ENCODE data around the gene FLT3. TPM values are rescaled to one million over a fixed set of nuclear protein-coding genes. Genes with fewer than 3 reads are reported as not detected.
A peak's percentile ranks its signal among the peaks of the same experiment; 100 is the strongest.
"Not testable (repeated sequence)": the region's sequence is repeated elsewhere in the genome, so short reads cannot be mapped to it uniquely, and the experiment has no call there.

Gene FLT3
- total RNA-seq, 1 donor: 42.8 TPM

DNA sequence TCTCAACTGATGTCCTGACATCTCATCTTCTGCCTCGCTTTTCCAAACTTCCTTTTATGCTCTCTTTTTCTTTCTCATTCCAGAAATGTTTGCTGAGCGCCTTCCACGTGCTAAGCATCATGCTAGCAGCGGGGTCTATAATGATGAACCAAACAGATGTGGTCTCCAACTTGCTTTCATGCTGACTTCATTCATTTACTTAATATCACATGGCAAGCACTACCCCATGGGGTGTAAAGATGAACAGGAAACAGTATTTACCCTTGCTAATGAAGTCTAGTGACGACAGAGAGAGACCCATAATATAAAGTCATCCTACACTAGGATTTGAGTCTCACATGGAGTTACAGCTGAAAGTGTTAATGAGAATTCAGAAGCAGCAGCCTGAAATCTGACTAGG, 90.3 kb downstream of the FLT3 start:
- DNase-seq (ENCODE audit: low read depth in 2 of 3, low spot score in 2 of 3): no peak

DNA sequence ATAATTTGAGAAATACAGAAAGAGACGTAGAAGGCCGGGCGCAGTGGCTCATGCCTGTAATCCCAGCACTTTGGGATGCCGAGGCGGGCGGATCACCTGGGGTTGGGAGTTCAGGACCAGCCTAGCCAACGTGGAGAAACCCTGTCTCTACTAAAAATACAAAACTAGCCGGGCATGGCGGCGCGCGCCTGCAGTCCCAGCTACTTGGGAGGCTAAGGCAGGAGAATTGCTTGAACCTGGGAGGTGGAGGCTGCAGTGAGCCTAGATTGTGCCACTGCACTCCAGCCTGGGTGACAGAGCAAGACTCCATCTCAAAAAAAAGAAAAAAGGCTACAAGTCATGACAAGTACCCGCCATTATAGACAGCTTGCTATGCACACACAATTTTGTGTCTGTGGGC, 95.4 kb downstream of the FLT3 start:
- not testable (repeated sequence) for DNase-seq (ENCODE audit: low read depth in 2 of 3, low spot score in 2 of 3)

DNA sequence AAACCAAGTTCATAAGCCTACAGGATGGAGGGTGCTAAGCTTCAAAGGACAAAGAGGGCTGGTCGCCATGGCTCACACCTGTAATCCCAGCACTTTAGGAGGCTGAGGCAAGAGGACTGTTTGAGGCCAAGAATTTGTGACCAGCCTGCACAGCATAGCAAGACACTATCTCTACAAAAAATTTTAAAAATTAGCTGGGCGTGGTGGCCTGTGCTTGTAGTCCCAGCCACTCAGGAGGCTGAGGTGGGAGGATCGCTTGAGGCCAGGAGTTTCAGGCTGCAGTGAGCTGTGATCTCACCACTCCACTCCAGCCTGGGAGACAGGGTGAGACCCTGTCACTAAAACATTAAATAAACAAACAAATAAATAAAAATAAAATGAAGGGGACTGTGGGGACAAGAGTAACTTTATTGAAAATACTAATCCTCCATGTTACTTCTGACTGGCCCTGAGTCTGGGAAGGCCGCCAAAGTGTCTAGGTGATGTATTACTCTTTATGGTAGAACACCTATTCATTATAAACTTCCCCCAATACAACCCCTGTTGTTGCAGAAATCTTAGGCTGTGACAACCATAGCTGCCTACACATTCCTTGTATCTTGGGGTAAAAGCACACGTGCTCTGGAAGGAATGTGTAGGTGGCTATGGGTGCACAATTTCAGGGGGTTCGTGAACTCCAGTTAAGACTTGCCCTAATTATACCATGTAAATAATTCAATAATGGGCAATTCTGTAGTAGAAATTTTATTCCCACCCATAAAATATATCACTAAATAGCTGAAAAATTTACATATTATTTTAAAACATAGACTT, 97.3 kb downstream of the FLT3 start:
- no peak for DNase-seq (ENCODE audit: low read depth in 2 of 3, low spot score in 2 of 3)

- no peak for DNase-seq (ENCODE audit: low read depth in 2 of 3, low spot score in 2 of 3)
These were observed 98.4 kb downstream of the FLT3 start for GRCh38 chr13:28001837-28002473.

DNA sequence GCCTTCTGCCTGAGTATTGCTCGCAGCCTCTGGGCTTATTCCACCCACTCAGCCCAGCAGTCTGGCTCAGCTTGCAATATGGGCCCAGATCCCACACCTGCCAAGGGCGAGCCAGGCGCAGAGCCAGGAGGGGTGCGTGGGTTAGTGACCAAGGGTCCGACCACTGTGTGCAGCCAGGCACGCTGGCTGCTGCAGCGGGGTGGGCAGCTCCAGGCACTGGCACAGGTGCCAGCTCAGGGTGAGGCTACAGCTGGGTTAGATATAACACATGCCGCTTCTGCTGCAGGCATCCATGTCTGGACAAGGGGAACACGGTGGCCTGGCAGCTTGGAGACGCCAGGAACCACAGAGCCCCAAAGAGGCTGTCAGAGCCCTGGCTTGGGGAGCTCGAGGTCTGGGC, 99.3 kb downstream of the FLT3 start:
- no peak for DNase-seq (ENCODE audit: low read depth in 2 of 3, low spot score in 2 of 3)

DNA sequence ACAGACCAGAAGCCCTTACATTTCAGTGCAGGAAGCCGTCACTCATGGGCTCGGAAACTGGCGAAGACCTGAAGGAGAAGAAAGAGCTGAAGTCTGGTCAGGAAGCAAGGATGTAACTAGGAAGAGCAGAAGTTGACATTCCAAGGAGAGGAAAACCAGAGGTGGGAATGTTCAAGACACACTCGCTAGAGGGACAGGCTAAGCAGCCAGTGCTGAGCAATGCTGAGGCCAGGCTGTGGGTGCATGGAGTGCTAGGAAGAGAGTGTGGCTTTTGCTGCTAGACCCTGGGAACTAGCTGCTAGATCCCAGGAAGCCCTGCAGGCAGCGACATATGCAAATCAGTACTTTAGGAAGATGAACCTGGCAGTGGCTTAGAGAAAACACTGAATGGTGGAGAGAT, 99.8 kb downstream of the FLT3 start:
- no peak for DNase-seq (ENCODE audit: low read depth in 2 of 3, low spot score in 2 of 3)

GRCh38 chr13:27997904-27998522, 102.4 kb downstream of the FLT3 start:
- peak in 2 of 3 donors; percentile 47 to 61 for DNase-seq (ENCODE audit: low read depth in 2 of 3, low spot score in 2 of 3)

DNA sequence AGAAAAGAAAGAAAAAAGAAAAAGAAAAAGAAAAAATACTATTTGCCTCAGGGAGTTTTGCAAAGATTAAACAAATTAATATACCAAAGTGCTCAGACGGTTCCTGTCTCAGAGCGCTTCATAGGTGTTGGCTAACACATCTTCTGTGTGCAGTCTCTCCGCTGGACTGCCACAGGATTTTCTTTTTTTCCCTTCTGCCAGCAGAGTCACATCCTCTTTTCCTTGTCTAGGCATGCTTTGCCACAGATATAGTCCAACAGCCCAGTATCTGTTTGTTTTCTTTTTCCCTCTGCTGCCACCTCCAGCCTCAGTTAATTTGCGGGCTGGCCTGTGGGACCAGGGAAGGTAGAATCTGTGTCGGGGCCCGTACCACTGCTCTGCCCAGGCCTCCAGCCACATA, 108.5 kb downstream of the FLT3 start:
- no peak for DNase-seq (ENCODE audit: low read depth in 2 of 3, low spot score in 2 of 3)

GRCh38 chr13:27988520-27988919, 111.9 kb downstream of the FLT3 start, which contains the start of gene URAD:
TSS of gene URAD (minus strand) at chr13:27988693. CDS start at chr13:27988637, 56 bp downstream.
- DNase-seq (ENCODE audit: low read depth in 2 of 3, low spot score in 2 of 3): no peak

GRCh38 chr13:27985600-27985999, 114.8 kb downstream of the FLT3 start:
- no peak for DNase-seq (ENCODE audit: low read depth in 2 of 3, low spot score in 2 of 3)

DNA sequence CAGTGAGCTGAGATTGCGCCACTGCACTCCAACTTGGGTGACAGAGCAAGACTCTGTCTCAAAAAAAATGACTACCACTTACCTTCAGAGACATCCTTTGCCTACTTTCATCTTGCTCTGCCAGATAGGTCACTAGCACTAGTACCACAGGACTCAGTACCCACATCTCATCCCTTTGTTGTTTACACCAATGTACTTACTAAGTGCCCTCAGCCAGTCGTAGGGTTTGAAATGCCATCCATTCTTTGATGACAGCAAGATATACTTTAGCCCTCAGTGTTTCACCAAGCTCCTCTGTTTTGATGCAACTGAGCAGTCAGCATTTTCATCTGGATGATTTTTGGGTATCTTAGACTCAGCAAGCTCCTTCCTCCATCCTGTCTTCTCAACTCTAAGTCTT, 118.0 kb downstream of the FLT3 start:
- no peak for DNase-seq (ENCODE audit: low read depth in 2 of 3, low spot score in 2 of 3)

DNA sequence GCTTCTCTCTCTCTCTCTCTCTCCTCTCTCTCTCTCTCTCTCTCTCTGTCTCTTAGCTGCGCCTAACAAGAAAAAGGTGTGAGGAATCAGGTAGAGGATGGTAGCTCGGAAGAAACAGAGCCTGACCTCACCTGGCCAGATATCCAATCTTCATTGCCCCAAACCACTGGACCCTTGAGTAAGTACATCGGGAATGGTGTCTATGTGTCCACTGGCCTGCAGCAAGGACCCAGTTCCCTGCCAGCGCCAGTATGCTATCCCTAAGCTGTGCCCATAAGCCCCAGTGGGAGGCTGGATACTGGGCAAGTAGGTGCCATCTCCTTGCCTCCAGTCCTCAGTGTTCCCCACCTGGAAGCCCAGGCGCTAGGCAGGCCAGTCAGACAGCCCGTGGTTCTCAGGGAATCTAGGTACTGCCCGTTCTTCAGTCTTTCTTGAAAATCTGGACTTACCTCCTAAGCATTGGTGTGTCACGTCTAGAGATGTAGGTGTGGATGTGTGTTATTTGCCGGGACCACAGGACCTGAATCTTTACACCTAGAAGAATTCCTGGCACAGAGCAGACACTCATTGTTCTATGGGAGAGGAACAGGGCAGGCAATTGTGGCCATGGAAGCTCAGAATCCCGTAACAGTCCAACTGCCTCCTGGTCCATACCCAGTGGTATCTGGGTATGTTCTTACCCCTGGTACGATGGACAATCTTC, 119.2 kb downstream of the FLT3 start:
- no peak for DNase-seq (ENCODE audit: low read depth in 2 of 3, low spot score in 2 of 3)

DNA sequence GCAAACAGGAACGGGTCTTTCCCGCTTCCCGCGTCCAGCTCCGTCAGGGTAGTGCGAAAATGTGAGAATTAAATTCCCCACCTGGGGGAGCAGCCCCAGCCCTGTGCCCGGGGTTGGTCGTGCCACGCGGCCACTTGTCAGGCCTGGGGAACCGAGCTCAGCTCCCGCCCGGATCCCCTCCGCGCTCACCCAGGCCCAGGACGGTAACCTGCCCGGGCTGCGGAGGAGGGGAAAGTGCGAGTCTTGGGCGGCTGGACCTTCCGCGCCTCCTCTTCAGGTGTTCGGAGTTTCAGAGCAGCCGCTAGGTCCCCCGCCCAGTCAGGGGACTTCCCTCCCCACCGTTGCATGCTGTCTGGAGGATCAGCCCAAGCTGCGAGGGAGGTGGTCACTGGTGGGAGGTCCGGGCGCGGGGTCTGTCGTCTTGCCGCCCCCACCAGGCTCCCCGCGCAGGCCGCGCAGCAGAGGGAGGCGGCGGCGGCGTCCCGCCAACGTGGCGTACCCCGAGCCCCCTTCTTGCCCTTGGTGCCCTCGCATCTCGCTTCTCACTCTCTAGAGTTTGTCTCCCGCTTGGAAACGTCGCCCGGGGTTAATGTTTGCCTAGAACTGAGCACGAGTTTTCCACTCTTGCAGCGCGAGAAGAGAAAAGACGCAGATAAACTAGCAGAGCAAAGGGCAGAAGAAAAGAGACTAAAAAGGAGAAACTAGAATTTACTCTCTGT, 119.9 kb downstream of the FLT3 start:
- no peak for DNase-seq (ENCODE audit: low read depth in 2 of 3, low spot score in 2 of 3)

- DNase-seq (ENCODE audit: low read depth in 2 of 3, low spot score in 2 of 3): no peak
These were observed 120.6 kb downstream of the FLT3 start for GRCh38 chr13:27979765-27980279.

GRCh38 chr13:27979001-27979643, 121.3 kb downstream of the FLT3 start:
- DNase-seq (ENCODE audit: low read depth in 2 of 3, low spot score in 2 of 3): no peak

DNA sequence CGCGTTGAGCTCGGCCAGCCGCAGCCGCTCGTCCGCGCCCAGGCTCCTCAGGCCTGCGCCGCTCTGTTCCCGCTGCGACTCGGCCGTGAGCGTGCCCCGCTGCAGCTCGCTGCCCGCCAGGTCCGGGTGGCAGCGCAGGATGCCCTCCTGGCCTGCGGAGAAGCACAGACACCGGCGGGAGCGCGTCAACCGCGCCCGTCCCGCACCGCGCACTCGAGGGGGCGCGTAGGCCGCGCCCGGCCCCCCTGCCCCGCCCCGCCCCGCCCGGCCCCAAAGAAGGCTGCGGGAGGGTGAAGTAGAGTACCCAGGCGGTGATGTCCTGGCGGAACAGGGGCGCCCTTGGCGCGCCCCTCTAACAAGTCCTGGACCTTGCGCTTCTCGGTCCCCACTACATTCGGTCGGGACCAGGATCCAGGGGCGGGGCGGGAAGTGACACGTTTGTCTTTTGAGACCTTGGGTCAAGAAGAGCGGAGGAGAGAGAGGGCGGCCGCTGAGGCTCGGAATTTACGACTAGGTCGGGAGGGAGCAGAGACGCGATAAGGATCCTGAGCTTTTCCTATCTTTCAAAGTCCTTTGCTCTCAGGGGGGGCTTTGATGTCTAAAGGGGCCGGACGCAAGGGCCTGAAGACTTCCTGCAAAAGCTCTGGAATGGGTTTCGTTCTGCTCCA, 121.9 kb downstream of the FLT3 start:
- no peak for DNase-seq (ENCODE audit: low read depth in 2 of 3, low spot score in 2 of 3)

GRCh38 chr13:27977476-27978300, 122.7 kb downstream of the FLT3 start:
- no peak for DNase-seq (ENCODE audit: low read depth in 2 of 3, low spot score in 2 of 3)

DNA sequence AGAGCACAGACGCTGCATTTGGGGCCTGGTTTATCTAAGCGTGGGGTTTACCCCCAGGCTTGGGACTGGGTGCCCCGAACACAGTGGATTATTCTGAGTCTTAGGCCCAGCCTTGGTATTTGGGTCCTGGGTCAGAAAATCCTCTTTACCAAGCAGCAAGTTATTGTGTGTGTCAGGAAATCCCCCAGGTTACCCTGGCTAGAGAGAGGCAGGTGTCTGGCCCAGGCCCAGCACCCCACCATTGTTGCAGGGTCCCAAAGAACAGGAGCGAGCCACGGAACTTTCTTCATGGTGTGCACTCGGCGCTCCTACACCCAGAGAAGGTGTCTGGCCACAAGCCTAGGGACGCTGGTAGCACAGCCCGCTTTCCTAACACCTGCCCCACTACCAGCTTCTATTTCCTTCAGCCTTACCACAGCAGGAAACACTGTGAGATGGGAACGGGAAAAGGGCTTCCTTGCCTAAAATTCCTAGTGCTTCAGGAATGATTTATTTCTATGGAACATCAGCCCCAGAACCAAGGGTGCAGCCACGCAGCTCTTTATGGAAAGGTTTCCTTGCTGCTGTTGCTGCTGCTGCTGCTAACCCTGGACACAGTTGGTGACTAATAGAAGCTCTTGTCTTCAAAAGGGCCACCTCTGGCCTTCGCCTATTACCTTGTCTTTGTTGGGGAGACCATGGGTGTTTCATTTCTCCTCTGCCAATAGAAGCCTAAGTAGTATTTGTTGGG, 123.8 kb downstream of the FLT3 start:
- DNase-seq (ENCODE audit: low read depth in 2 of 3, low spot score in 2 of 3): no peak
